Myocyte (in vitro differentiated cells): ENCODE measurements around the gene CBLN1. TPM values are rescaled to one million over a fixed set of nuclear protein-coding genes. Genes with fewer than 3 reads are reported as not detected.

Experiments
- DNase-seq: peaks from one replicate; pipeline ENCODE4 v3.0.0-alpha.2; 2012; ENCODE audit warnings: low read depth
- polyA plus RNA-seq: library from polyadenylated mRNA; unstranded; fragments of >200 nt; gene quantifications from one replicate; pipeline ENCODE4 v1.2.1, GENCODE V29; 2012; ENCODE audit warnings: missing spikeins
- total RNA-seq: library from RNA; depleted of rRNA; stranded (reverse); fragments of >200 nt; gene quantifications from 2 replicates; pipeline ENCODE4 v1.2.3, GENCODE V29; 2014

Gene CBLN1
- not detected in 2 replicates for total RNA-seq
- polyA plus RNA-seq, result not detected

- no peak for DNase-seq
Observed at GRCh38 chr16:49281480-49281842, at the start of gene CBLN1. TSS of gene CBLN1 (minus strand) at chr16:49281838. CDS start at chr16:49281465, 373 bp downstream.

- DNase-seq, result no peak
Observed at GRCh38 chr16:49330562-49331201, 49.0 kb upstream of the CBLN1 start.

- no peak for DNase-seq
Observed at GRCh38 chr16:49328325-49328724, 46.7 kb upstream of the CBLN1 start.

- DNase-seq, result no peak
Observed at GRCh38 chr16:49327466-49327865, 45.8 kb upstream of the CBLN1 start.

DNA sequence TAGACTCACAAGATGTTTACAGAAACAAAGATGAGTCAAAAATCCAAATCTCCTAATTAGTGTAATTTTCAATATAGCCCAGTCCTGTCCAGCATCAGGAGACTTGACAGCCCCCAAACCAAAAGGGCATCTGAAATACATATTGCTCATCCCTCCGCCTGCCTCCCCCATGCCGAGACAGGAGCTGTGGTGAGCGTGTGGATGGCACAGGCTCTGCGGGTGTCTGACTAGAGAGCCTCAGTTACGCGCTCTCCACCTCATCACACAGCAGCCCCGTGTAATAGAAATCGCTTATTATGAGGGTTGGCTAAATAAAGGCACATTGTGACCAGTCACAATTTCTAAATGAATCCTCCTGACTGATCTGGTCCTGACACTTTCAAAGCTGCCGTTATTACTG lies 43.1 kb upstream of the CBLN1 start:
- no peak for DNase-seq

DNA sequence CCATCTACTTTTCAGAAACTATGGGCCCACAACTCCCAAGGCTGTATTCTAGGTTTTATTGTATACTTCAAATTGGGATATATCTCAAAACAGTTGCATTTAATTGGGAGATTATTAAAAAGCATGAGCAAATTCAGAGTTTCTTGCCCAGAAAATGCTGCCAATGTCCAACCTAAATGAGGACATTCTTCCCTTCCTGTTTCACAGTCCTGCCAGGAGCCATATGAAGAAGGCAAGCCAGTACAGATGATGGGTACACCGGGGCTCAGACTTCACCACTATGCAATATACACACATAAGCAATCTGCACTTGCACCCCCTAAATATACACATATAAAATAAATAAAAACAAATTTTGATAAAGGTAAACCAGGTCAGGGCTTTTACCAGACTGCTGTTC lies 34.0 kb upstream of the CBLN1 start:
- DNase-seq, result no peak

DNA sequence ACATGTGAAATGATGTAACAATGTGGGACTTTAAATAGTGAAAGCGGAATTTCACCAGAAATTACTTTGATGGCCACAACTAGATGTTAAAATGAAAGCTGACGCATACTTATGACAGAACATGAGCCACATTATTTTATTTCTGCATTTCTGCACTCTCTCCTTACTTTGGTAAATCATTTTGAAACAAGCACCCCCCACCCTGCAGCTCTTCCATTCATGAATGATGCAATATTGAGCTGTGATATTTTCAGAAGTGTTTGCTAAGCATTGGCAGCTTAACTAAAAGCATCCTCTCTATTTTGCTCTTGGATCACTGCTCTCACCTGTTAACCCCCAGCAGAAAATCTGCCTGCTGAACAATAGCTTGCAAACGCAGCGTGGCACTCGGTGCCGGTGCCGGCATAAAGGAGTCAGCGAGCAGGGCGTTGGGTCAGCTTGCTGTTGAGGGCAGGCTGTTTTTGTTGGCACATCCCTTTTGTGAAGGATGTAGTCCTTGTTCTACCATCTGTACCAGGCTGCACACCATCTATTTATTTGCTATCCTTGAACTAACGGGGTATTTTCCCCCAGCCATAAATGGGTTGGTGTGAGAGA lies 30.8 kb upstream of the CBLN1 start:
- no peak for DNase-seq

GRCh38 chr16:49311823-49312222 lies 30.2 kb upstream of the CBLN1 start:
- no peak for DNase-seq

GRCh38 chr16:49307176-49307575 lies 25.5 kb upstream of the CBLN1 start:
- DNase-seq, result no peak

DNA sequence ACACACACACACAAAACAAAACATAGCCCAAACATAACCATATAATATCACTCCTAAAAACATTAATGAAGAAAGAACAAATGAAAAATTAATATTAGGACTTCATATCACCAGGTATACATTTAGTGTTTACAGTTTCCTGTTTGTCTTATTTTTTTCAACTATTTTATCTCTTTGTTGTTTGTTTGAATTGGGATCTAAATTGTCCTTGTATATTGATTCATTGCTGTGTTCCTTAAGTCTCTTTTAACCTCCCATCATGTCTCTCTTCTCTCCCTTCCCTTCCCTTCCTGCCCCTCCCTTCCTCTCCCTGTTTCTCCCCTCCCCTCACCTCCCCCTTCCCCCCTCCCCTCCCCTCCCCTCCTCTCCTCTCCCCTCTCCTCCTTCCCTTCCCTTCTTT lies 23.8 kb upstream of the CBLN1 start:
- DNase-seq, result no peak

- DNase-seq, result no peak
Observed at GRCh38 chr16:49292413-49292812, 10.8 kb upstream of the CBLN1 start.

GRCh38 chr16:49287572-49287971 lies 5.9 kb upstream of the CBLN1 start:
- no peak for DNase-seq

GRCh38 chr16:49284962-49285361 lies 3.3 kb upstream of the CBLN1 start:
- DNase-seq, result no peak

DNA sequence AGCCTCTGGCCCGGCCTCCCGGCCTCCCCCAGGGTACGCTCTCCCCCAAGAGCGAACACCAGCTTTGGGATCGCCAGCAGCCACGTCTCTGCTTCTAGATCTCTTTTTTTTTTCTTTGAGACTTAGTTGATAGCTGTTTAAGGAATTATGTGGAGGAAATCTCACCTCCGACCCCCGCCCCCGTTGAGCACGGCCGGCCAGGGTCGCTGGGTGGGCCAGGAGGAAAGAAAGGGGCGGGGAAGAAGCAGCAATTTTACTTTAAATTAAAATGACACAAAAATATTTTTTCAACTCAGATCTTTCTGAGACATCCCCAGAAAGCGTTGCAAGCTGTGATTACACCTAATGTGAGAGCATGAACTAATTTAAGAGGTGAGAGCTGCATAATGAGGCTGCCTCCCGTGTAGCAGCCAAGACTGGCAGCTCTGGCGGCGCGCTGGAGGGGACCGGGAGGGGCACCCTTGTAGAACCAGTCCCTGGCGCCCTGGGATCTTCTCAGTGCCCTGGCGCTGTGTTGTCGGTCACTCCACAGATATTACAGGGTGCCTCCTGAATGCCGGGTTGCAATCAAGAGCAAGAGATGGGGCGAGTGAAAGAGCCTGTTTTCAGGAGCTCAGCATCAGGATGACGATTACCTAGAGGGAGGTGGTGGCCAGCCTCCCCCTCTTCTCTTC lies 1.9 kb upstream of the CBLN1 start:
- DNase-seq, result no peak

GRCh38 chr16:49282690-49283375 lies 1.2 kb upstream of the CBLN1 start:
- no peak for DNase-seq

DNA sequence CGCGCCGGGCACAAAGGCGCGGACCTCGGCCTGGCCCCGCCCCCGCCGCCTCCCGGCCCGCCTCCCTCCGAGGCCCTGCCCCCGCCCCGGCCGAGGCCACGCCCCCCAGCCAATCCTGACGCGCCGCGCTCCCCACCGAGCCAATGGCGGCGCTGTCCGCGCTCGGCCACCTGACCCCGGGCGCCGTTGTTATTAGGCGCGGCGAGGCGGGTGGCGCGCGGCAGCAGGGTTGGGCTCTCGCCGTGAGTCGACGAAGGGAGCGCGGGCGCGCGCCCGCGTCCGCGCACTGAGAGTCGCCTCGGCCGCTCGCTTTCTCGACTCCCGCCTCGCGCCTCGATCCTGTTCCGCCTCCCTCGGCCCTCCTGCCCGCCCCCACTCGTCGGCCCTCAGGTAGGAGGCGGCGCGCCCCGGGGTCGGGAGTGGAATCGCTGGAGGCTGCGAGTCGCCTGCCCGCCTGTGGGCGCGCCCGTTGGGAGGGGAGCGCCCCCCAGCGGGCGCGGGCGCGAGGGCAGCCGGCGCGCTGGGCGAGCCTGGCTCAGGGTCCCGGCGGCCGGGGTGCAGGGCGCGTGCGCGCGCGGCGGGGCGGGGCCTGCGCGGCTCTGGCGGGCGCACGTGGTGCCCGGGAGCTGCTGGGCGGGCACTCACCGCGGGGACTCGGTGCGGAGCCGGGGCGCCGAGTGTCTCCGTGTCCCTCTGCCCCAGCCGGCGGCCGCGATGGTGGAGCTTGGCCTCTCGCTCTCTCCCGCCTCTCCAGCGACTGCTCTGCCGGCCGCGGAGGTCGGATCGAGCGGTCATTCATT lies 405 bp upstream of the CBLN1 start:
- DNase-seq, result no peak

GRCh38 chr16:49280841-49281371 lies 732 bp downstream of the CBLN1 start:
- no peak for DNase-seq

GRCh38 chr16:49280105-49280741 lies 1.4 kb downstream of the CBLN1 start:
- DNase-seq, result no peak

- no peak for DNase-seq
Observed at GRCh38 chr16:49278944-49279725, 2.5 kb downstream of the CBLN1 start.

DNA sequence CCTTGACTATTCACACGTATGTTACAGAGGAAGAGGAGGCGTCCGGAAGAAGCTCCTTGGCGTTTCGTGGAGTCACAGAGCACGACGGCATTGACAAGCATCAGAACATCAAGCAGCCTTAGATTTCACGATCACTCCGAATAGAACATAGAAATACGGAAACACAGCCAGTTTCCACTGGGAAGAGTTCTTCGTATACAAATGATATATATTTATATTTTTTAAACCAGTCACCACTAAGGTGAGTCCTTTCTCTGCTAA lies 3.1 kb downstream of the CBLN1 start:
- DNase-seq, result no peak
